Fibroblast of lung (primary cell): ENCODE data around the gene CTRB1. TPM values are rescaled to one million over a fixed set of nuclear protein-coding genes. Genes with fewer than 3 reads are reported as not detected.

Experiments used
- DNase-seq, 2 donors: peaks; one replicate each; pipeline versions ENCODE4 v3.0.0 to v3.0.0-alpha.2; 2010; ENCODE audit warnings: low read depth in 2 of 2
- H2AFZ ChIP-seq: 2 replicates; pipeline ENCODE4 v1.5.1; 2012; ENCODE audit warnings: low read length, control low read depth, inconsistent platforms
- H3K27ac ChIP-seq: 2 replicates; pipeline ENCODE4 v1.5.1; 2011; ENCODE audit warnings: low read length, control low read depth; ENCODE audit not compliant: insufficient read depth
- H3K27me3 ChIP-seq: 2 replicates; pipeline ENCODE4 v1.5.1; 2011; ENCODE audit warnings: mild to moderate bottlenecking, low read length; ENCODE audit not compliant: control insufficient read depth, insufficient read depth
- H3K36me3 ChIP-seq: 2 replicates; pipeline ENCODE4 v1.5.1; 2011; ENCODE audit warnings: low read length; ENCODE audit not compliant: control insufficient read depth, insufficient read depth
- H3K4me1 ChIP-seq: 2 replicates; pipeline ENCODE4 v1.5.1; 2011; ENCODE audit warnings: low read length; ENCODE audit not compliant: control insufficient read depth, insufficient read depth; ENCODE audit errors: extremely low read depth
- H3K4me2 ChIP-seq: 2 replicates; pipeline ENCODE4 v1.5.1; 2011; ENCODE audit warnings: low read length, control low read depth; ENCODE audit not compliant: insufficient read depth; ENCODE audit errors: extremely low read depth
- H3K4me3 ChIP-seq, 4 experiments: fragments of 200-600 bp in 1 of 4; sonication (generic) in 1 of 4; replicated peaks in 1 of 4; 2 replicates each; pipeline ENCODE4 v1.5.1; 2011 to 2016; ENCODE audit warnings: low read length in 4 of 4, low read depth in 3 of 4, mild to moderate bottlenecking in 3 of 4, control low read depth in 2 of 4, inconsistent platforms in 1 of 4, mixed read lengths in 1 of 4; ENCODE audit not compliant: insufficient read depth in 1 of 4; ENCODE audit errors: control extremely low read depth in 1 of 4
- H3K79me2 ChIP-seq: 2 replicates; pipeline ENCODE4 v1.5.1; 2012; ENCODE audit warnings: mild to moderate bottlenecking, low read length, inconsistent platforms; ENCODE audit not compliant: control insufficient read depth, insufficient read depth
- H3K9ac ChIP-seq: 2 replicates; pipeline ENCODE4 v1.5.1; 2011; ENCODE audit warnings: mild to moderate bottlenecking, low read length, control low read depth; ENCODE audit not compliant: insufficient read depth
- H3K9me3 ChIP-seq: 2 replicates; pipeline ENCODE4 v1.5.1; 2012; ENCODE audit warnings: low read depth, low read length; ENCODE audit not compliant: control insufficient read depth, insufficient read depth
- H4K20me1 ChIP-seq: 2 replicates; pipeline ENCODE4 v1.5.1; 2011; ENCODE audit warnings: low read length; ENCODE audit not compliant: control insufficient read depth, insufficient read depth; ENCODE audit errors: extremely low read depth
- CTCF ChIP-seq, 2 donors: IDR thresholded peaks in 1 of 2; conservative IDR thresholded peaks in 1 of 2; 1 replicate in 1 of 2; 2 replicates in 1 of 2; pipeline ENCODE4 v1.5.1; 2011 to 2012; ENCODE audit warnings: low read length in 2 of 2, control low read depth in 1 of 2, inconsistent platforms in 1 of 2, low read depth in 1 of 2, mild to moderate bottlenecking in 1 of 2
- EZH2 ChIP-seq: IDR thresholded peaks from 2 replicates; pipeline ENCODE4 v1.5.1; 2012; ENCODE audit warnings: low read length, control low read depth, mild to moderate bottlenecking; ENCODE audit errors: missing control alignments
- polyA plus RNA-seq, 2 donors: library from polyadenylated mRNA; depleted of rRNA in 1 of 2; stranded (reverse) in 1 of 2; unstranded in 1 of 2; fragments of >200 nt; gene quantifications; 2 replicates each; pipeline ENCODE4 v1.2.1, GENCODE V29; 2011 to 2012; ENCODE audit warnings: missing spikeins in 1 of 2
- total RNA-seq: library from RNA; depleted of rRNA; stranded (reverse); fragments of >200 nt; gene quantifications from 2 replicates; pipeline ENCODE4 v1.2.1, GENCODE V29; 2014

The CTRB1 gene
- total and polyA plus RNA-seq, 2 donors (not counting 1 experiment from before 2014, with no cell fraction given) = not detected

DNA sequence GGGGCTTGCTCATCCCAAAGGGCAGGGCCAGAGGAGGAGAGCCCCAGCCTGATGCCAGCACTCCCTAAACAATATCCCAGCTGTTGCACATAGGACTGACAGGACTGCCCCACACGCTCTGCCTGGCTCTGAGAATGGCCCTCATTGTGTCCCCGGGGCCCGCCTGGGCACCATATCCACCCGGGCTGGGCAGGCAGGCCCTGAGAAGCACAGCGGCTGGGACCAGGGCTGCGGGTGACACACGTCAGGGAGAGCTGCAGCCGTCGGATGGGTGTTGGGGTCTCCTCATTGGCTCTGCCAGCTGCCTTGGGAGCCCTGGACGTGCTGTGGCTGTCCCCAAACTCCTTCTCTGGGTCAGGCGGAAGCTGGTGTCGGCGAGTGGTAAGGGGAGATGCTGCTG lies 28.5 kb downstream of the CTRB1 start:
- Histone ChIP-seq H2AFZ (no peak overlapping the region), H3K27me3 (no peaks in the 10 kb centered on the region), H3K36me3 (peaks cover 10% of the 10 kb centered on the region), H3K9ac (peak overlapping the region; percentile 58), H3K27ac (peak overlapping the region; percentile 97), H3K4me3 (peak overlapping the region in 1 of 4 experiments; percentile 11), H3K79me2 (peaks cover 91% of the 10 kb centered on the region), H4K20me1 (peaks cover 1% of the 10 kb centered on the region), H3K4me2 (peak overlapping the region; percentile 56), H3K9me3 (no peaks in the 10 kb centered on the region), H3K4me1 (peaks cover 66% of the 10 kb centered on the region)
- no peak for DNase-seq
- TF ChIP-seq CTCF (conservative IDR thresholded peaks at IDR 0.05 in 1 of 2, IDR thresholded peaks at IDR 0.05 in 1 of 2; ENCODE audit: low read depth in 1 of 2, low read length in 2 of 2) (no peak), EZH2 (no peak)

- Histone ChIP-seq H3K9me3 (no peaks in the 10 kb centered on the region), H3K27ac (peak overlapping the region; percentile 97), H3K4me3 (peak overlapping the region in 2 of 4 experiments; percentile 11), H3K36me3 (peaks cover 3% of the 10 kb centered on the region), H3K9ac (peak overlapping the region; percentile 92), H2AFZ (no peak overlapping the region), H4K20me1 (peaks cover 1% of the 10 kb centered on the region), H3K27me3 (no peaks in the 10 kb centered on the region), H3K4me1 (peaks cover 68% of the 10 kb centered on the region), H3K79me2 (peaks cover 91% of the 10 kb centered on the region), H3K4me2 (peak overlapping the region; percentile 2)
- DNase-seq = no peak
- TF ChIP-seq EZH2 (no peak), CTCF (conservative IDR thresholded peaks at IDR 0.05 in 1 of 2, IDR thresholded peaks at IDR 0.05 in 1 of 2; ENCODE audit: low read depth in 1 of 2, low read length in 2 of 2) (no peak)
Measured at GRCh38 chr16:75248142-75248535, 29.4 kb downstream of the CTRB1 start.

- peak overlapping the region; percentile 97 for H3K27ac ChIP-seq
- peaks cover 71% of the 10 kb centered on the region for H3K4me1 ChIP-seq
- peak overlapping the region; percentile 90 for H3K4me2 ChIP-seq
- H3K4me3 ChIP-seq = peak overlapping the region in 2 of 4 experiments; percentile 69 to 80
- no peaks in the 10 kb centered on the region for H3K27me3 ChIP-seq
- no peak for TF ChIP-seq EZH2
- TF ChIP-seq CTCF (conservative IDR thresholded peaks at IDR 0.05 in 1 of 2, IDR thresholded peaks at IDR 0.05 in 1 of 2; ENCODE audit: low read depth in 1 of 2, low read length in 2 of 2) = no peak
- peaks cover 3% of the 10 kb centered on the region for H3K36me3 ChIP-seq
- peak overlapping the region; percentile 92 for H3K9ac ChIP-seq
- H3K9me3 ChIP-seq = no peaks in the 10 kb centered on the region
- peaks cover 1% of the 10 kb centered on the region for H4K20me1 ChIP-seq
- H3K79me2 ChIP-seq = peaks cover 91% of the 10 kb centered on the region
- H2AFZ ChIP-seq = no peak overlapping the region
- no peak for DNase-seq
Measured at GRCh38 chr16:75248536-75249380, 30.0 kb downstream of the CTRB1 start.
